ENCODE results near the gene PREP.
"Not testable (repeated sequence)": the region's sequence is repeated elsewhere in the genome, so short reads cannot be mapped to it uniquely, and the experiment has no call there.

PREP gene

DNA sequence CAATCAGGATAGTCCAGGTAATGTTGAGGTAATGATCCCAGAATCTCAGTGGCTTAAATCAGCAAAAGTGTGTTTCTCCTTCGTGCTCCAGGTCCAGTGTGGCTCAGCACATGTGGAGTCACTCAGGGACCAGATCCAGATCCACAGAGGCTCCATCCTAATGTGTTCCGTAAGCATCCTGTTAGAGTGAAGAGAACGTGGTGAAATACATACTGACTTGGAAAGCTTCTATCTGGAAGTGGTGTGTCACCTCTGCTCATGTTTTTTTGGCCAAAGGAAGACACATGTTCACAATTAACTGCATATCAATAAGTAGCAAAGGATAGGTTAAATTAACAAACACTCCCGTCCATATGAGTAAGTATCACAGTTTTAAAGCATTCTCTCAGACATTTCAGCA is 26.8 kb upstream of the PREP start:
- no peak for DNase-seq
- TF ChIP-seq, protein P1, sequence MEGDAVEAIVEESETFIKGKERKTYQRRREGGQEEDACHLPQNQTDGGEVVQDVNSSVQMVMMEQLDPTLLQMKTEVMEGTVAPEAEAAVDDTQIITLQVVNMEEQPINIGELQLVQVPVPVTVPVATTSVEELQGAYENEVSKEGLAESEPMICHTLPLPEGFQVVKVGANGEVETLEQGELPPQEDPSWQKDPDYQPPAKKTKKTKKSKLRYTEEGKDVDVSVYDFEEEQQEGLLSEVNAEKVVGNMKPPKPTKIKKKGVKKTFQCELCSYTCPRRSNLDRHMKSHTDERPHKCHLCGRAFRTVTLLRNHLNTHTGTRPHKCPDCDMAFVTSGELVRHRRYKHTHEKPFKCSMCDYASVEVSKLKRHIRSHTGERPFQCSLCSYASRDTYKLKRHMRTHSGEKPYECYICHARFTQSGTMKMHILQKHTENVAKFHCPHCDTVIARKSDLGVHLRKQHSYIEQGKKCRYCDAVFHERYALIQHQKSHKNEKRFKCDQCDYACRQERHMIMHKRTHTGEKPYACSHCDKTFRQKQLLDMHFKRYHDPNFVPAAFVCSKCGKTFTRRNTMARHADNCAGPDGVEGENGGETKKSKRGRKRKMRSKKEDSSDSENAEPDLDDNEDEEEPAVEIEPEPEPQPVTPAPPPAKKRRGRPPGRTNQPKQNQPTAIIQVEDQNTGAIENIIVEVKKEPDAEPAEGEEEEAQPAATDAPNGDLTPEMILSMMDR (IDR thresholded peaks at IDR 0.05; ENCODE audit: low read depth, low read length), result no peak
- no peak overlapping the region for H3K4me3 ChIP-seq (ENCODE audit: low read depth, low read length)
- H3K36me3 ChIP-seq, result no peaks in the 10 kb centered on the region
- H3K9me3 ChIP-seq, result no peaks in the 10 kb centered on the region
- peaks cover 14% of the 10 kb centered on the region for H3K27me3 ChIP-seq
- H3K4me1 ChIP-seq, result no peaks in the 10 kb centered on the region

DNA sequence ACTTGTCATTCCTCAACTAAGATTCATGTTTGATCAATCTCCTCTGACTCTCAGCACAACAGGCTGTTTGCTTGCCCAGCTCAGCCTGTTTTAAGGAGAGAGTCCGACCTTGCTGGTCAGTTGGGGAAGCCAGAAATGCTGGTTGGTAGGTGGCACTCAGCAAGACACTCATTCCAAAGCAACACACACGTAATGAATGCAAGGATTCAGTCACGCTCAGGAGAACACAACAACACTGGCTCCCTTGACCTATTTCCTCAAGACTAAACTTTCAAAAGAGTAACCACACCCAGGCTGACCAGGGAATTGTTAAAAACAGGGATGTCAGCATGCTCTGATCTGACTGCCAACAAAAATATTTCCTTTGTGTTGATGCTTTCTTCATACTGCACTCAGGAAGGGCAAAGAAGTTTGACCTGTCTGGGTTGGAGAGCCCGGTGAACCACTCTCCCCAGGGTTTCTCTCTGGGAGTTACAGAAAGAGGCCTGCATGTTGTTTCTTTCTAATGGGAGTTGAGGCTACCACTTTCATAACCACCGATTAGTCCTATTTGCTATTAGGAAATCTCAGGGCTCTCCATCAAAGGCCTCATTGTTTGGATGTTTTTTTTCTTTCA is 25.6 kb upstream of the PREP start:
- no peak for DNase-seq
- TF ChIP-seq, protein P1 (IDR thresholded peaks at IDR 0.05; ENCODE audit: low read depth, low read length), result no peak
- Histone ChIP-seq H3K36me3 (no peaks in the 10 kb centered on the region), H3K9me3 (no peaks in the 10 kb centered on the region), H3K4me1 (no peaks in the 10 kb centered on the region), H3K4me3 (ENCODE audit: low read depth, low read length) (no peak overlapping the region), H3K27me3 (peaks cover 3% of the 10 kb centered on the region)

DNA sequence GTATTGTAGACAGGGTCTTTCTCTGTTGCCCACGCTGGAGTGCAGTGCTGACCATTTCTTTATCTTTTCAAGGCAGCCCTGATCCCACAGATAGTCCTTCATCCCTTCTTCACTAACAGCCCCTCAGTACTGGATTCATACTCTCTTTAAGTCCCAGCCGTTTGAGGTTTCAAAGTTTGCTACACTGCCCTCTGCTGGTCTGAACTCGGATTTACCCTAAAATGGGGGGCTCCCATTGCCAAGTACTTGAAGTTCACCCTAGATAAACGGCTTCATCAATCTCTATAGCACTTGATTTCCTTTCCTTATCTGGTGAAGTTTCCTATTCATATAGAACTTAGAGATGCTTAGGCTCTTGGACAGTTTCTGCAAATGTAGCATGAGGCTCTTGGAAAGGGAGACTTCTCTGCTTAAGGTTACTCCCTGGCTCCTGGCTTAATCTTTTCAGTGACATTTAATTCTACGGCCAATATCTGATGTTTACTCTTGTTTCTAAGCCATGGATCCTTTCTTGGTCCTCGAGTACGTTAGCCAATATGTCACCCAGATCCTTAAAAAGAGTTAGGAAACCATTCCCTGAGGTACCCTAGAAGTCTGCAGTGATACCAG is 21.4 kb upstream of the PREP start:
- no peaks in the 10 kb centered on the region for H3K4me1 ChIP-seq
- no peaks in the 10 kb centered on the region for H3K9me3 ChIP-seq
- DNase-seq, result peak; percentile 52
- H3K4me3 ChIP-seq (ENCODE audit: low read depth, low read length), result no peak overlapping the region
- no peaks in the 10 kb centered on the region for H3K27me3 ChIP-seq
- H3K36me3 ChIP-seq, result no peaks in the 10 kb centered on the region
- TF ChIP-seq, protein P1 (IDR thresholded peaks at IDR 0.05; ENCODE audit: low read depth, low read length), result peak; percentile 81

DNA sequence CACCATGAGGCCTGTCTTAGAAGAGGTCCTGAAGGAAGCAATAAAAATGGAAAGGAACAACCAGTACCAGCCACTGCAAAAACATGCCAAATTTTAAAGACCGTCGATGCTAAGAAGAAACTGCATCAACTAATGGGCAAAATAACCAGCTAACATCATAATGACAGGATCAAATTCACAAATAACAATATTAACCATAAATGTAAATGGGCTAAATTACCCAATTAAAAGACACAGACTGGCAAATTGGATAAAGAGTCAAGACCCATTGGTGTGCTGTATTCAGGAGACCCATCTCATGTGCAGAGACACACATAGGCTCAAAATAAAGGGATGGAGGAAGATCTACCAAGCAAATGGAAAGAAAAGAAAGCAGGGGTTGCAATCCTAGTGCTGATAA is 14.1 kb upstream of the PREP start:
- H3K4me3 ChIP-seq (ENCODE audit: low read depth, low read length); H3K27me3 ChIP-seq; H3K4me1 ChIP-seq; DNase-seq; H3K9me3 ChIP-seq; H3K36me3 ChIP-seq: not testable (repeated sequence)

DNA sequence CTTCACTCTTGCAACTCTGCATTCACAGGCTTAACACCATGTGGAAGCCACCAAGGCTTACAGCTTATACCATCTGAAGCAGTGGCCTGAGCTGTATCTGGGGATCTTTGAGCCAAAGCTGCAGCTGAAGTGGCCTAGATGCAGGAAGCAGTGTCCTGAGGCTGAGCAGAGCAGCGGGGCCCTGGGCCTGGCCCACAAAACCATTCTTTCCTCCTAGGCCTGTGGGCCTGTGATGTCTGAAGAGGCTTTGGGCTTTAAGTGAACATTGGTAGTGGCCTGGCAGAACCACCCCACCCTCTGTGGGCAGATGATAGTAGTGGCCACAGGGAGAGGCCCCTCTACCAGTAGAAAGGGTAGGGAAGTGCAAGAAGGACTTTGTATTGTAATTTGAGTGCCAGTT is 6.9 kb upstream of the PREP start:
- Histone ChIP-seq H3K27me3 (peaks cover 3% of the 10 kb centered on the region; the same call in 1 of the 2 replicates), H3K4me1 (no peaks in the 10 kb centered on the region), H3K9me3 (no peaks in the 10 kb centered on the region), H3K4me3 (ENCODE audit: low read depth, low read length) (no peak overlapping the region), H3K36me3 (no peaks in the 10 kb centered on the region)
- TF ChIP-seq, protein P1 (IDR thresholded peaks at IDR 0.05; ENCODE audit: low read depth, low read length), result no peak
- no peak for DNase-seq

DNA sequence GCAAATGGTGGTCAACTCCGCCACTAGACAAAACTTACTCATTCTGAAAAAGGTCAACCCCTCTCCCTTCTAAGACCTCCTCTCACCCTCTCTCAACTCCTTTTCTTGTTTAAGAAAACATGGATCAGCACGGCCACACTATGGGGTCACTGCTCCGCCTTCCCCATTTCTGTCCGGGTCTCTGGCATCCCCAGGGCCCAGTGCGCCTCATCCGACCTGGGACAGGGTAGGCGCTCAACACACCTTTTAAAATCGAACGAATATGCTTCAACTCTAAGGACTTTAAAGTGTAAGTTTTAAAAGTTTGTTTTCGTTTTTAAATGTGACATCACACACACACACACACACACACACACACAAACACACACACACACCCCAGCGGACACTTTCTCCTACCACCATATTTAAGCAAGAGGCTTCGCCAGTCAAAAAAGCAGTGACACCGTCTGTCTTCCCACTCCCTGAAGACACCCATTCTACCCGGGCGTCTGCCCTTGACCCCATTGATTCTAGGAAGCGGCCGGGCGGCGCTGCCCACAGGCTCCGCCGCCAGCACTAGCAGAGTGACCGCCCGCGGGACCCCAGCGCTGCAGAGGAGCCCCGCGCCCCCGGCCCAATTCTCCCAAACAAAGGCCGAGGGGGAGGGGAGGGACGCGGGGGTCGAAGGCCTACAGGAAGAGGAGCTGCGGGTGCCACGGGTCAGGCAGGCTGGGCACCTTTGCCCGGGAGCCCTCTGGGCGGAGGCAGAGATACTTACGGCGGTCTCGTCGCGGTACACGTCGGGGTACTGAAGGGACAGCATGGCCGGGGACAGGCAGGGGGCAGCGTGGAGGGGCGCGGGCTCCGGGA is 568 bp downstream of the PREP start:
- H3K4me1 ChIP-seq, result peaks cover 3% of the 10 kb centered on the region; the same call in 1 of the 2 replicates
- H3K9me3 ChIP-seq, result no peaks in the 10 kb centered on the region
- peaks cover 6% of the 10 kb centered on the region; the same call in 1 of the 2 replicates for H3K36me3 ChIP-seq
- peaks cover 3% of the 10 kb centered on the region; the same call in 1 of the 2 replicates for H3K27me3 ChIP-seq
- TF ChIP-seq, protein P1 (IDR thresholded peaks at IDR 0.05; ENCODE audit: low read depth, low read length), result 0 out of 2 replicates have a peak, but pooled peaks have one; percentile 10
- DNase-seq, result no peak
- peak overlapping the region; percentile 86 for H3K4me3 ChIP-seq (ENCODE audit: low read depth, low read length)

Data from BE2C (cell line).